ENCODE results near the gene SMIM33.
A peak's percentile ranks its signal among the peaks of the same experiment; 100 is the strongest.
"Not testable (repeated sequence)": the region's sequence is repeated elsewhere in the genome, so short reads cannot be mapped to it uniquely, and the experiment has no call there.

Gene SMIM33

GRCh38 chr5:139470821-139471300 is at the start of gene SMIM33:
TSS of gene SMIM33 (plus strand) at chr5:139471004. CDS start at chr5:139471122, 118 bp downstream.
- FAIRE-seq, result no peak
- DNase-seq (ENCODE audit: insufficient read length, low spot score), result no peak

- FAIRE-seq (peak; percentile 91), DNase-seq (ENCODE audit: insufficient read length, low spot score) (peak; percentile 63)
Measured at GRCh38 chr5:139422307-139422893, 48.4 kb upstream of the SMIM33 start.

GRCh38 chr5:139425497-139425896 is 45.3 kb upstream of the SMIM33 start:
- DNase-seq (ENCODE audit: insufficient read length, low spot score) (no peak), FAIRE-seq (no peak)

GRCh38 chr5:139426203-139426885 is 44.5 kb upstream of the SMIM33 start:
- FAIRE-seq (no peak), DNase-seq (ENCODE audit: insufficient read length, low spot score) (no peak)

- no peak for FAIRE-seq
- no peak for DNase-seq (ENCODE audit: insufficient read length, low spot score)
Measured at GRCh38 chr5:139430015-139430414, 40.8 kb upstream of the SMIM33 start.

- DNase-seq (ENCODE audit: insufficient read length, low spot score) (no peak), FAIRE-seq (no peak)
Measured at GRCh38 chr5:139431706-139432105, 39.1 kb upstream of the SMIM33 start.

- FAIRE-seq (no peak), DNase-seq (ENCODE audit: insufficient read length, low spot score) (no peak)
Measured at GRCh38 chr5:139435676-139436075, 35.1 kb upstream of the SMIM33 start.

- FAIRE-seq, result peak; percentile 40
Measured at GRCh38 chr5:139438707-139439012, 32.1 kb upstream of the SMIM33 start.

GRCh38 chr5:139439013-139439903 is 31.5 kb upstream of the SMIM33 start, which contains the start of gene DNAJC18:
TSS of gene DNAJC18 (minus strand) at chr5:139439525. CDS start at chr5:139439445, 80 bp downstream.
- DNase-seq (ENCODE audit: insufficient read length, low spot score) (peak; percentile 76), FAIRE-seq (peak; percentile 82)

More at GRCh38 chr5:139438707-139439012, 32.1 kb upstream of the SMIM33 start:
- DNase-seq (ENCODE audit: insufficient read length, low spot score), result no peak

GRCh38 chr5:139440416-139440815 is 30.4 kb upstream of the SMIM33 start:
- not testable (repeated sequence) for FAIRE-seq; DNase-seq (ENCODE audit: insufficient read length, low spot score)

GRCh38 chr5:139443831-139444453 is 26.9 kb upstream of the SMIM33 start:
- DNase-seq (ENCODE audit: insufficient read length, low spot score) (no peak), FAIRE-seq (no peak)

- FAIRE-seq, result no peak
- no peak for DNase-seq (ENCODE audit: insufficient read length, low spot score)
Measured at GRCh38 chr5:139445325-139446170, 25.3 kb upstream of the SMIM33 start.

GRCh38 chr5:139446956-139447779 is 23.6 kb upstream of the SMIM33 start:
- DNase-seq (ENCODE audit: insufficient read length, low spot score) (no peak), FAIRE-seq (peak; percentile 45)

GRCh38 chr5:139451176-139451575 is 19.6 kb upstream of the SMIM33 start:
- no peak for DNase-seq (ENCODE audit: insufficient read length, low spot score)

GRCh38 chr5:139451878-139452660 is 18.7 kb upstream of the SMIM33 start:
- no peak for FAIRE-seq
- DNase-seq (ENCODE audit: insufficient read length, low spot score), result no peak

More at GRCh38 chr5:139451176-139451575, 19.6 kb upstream of the SMIM33 start:
- FAIRE-seq, result no peak

- DNase-seq (ENCODE audit: insufficient read length, low spot score) (no peak), FAIRE-seq (no peak)
Measured at GRCh38 chr5:139453683-139454567, 16.9 kb upstream of the SMIM33 start.

- no peak for FAIRE-seq
- DNase-seq (ENCODE audit: insufficient read length, low spot score), result no peak
Measured at GRCh38 chr5:139454568-139455290, 16.1 kb upstream of the SMIM33 start.

All from GM19239 (cell line).